H1 (cell line): ENCODE measurements around the gene CYP2A6. TPM values are rescaled to one million over a fixed set of nuclear protein-coding genes. Genes with fewer than 3 reads are reported as not detected.

Experiments
- CTCF ChIA-PET: fragments of 300-600 bp; sonication (Branson Sonifier 250); formaldehyde crosslinking; loops from one replicate; lab custom pipeline; 2021; ENCODE audit not compliant: partially characterized antibody; lab: Charles Lee
- POLR2A ChIA-PET: fragments of 300-600 bp; sonication (Branson Sonifier 250); formaldehyde crosslinking; loops from one replicate; lab custom pipeline; 2021; ENCODE audit warnings: inconsistent platforms; ENCODE audit not compliant: partially characterized antibody; lab: Charles Lee
- DNase-seq, 2 experiments: peaks; one replicate each; pipeline versions ENCODE4 v3.0.0 to v3.0.0-alpha.2; 2010 to 2022; ENCODE audit warnings: low spot score in 2 of 2, low read depth in 1 of 2, mixed read lengths in 1 of 2
- FAIRE-seq: peaks from 2 replicates; lab custom pipeline; 2011; peaks lifted over from hg19 to GRCh38; lab: Jason Lieb, UNC
- H2AFZ ChIP-seq: 2 replicates; pipeline ENCODE4 v1.8.1; 2012; ENCODE audit warnings: low read length, inconsistent platforms
- H2AK5ac ChIP-seq: 2 replicates; pipeline ENCODE4 v1.6.1; 2013; ENCODE audit warnings: low read depth, low read length
- H2BK120ac ChIP-seq: replicated peaks from 2 replicates; pipeline ENCODE3; 2013; ENCODE audit warnings: low read depth, low read length, inconsistent platforms
- H2BK12ac ChIP-seq: 2 replicates; pipeline ENCODE4 v1.6.1; 2013; ENCODE audit warnings: low read depth, low read length
- H2BK15ac ChIP-seq: 2 replicates; pipeline ENCODE4 v1.6.1; 2013; ENCODE audit warnings: low read length
- H2BK20ac ChIP-seq: 2 replicates; pipeline ENCODE4 v1.6.1; 2013; ENCODE audit warnings: low read length
- H2BK5ac ChIP-seq: 2 replicates; pipeline ENCODE4 v1.6.1; 2013; ENCODE audit warnings: low read depth, low read length
- H3K14ac ChIP-seq: 2 replicates; pipeline ENCODE4 v1.6.1; 2013; ENCODE audit warnings: inconsistent platforms; ENCODE audit not compliant: insufficient read length
- H3K18ac ChIP-seq: 2 replicates; pipeline ENCODE4 v1.6.1; 2013; ENCODE audit warnings: low read length; ENCODE audit errors: extremely low read depth
- H3K23ac ChIP-seq: 2 replicates; pipeline ENCODE4 v1.6.1; 2013; ENCODE audit warnings: inconsistent platforms; ENCODE audit not compliant: insufficient read length
- H3K23me2 ChIP-seq: 2 replicates; pipeline ENCODE4 v1.6.1; 2013; ENCODE audit warnings: low read depth, low read length
- H3K27ac ChIP-seq: 2 replicates; pipeline ENCODE4 v1.6.1; 2011; ENCODE audit warnings: low read depth, low read length, inconsistent platforms
- H3K27me3 ChIP-seq, 4 experiments: replicated peaks in 1 of 4; 1 replicate in 1 of 4; 2 replicates in 3 of 4; pipeline versions ENCODE4 v1.6.1 to v1.8.1; 2011 to 2013; ENCODE audit warnings: low read length in 3 of 4, mild to moderate bottlenecking in 3 of 4, inconsistent platforms in 2 of 4, mixed read lengths in 2 of 4, moderate library complexity in 1 of 4; ENCODE audit not compliant: control insufficient read depth in 3 of 4, insufficient read depth in 3 of 4; ENCODE audit errors: extremely low read depth in 1 of 4
- H3K36me3 ChIP-seq, 4 experiments: 2 replicates each; pipeline versions ENCODE4 v1.6.1 to v1.8.1; 2011 to 2013; ENCODE audit warnings: mild to moderate bottlenecking in 4 of 4, low read length in 3 of 4, moderate library complexity in 2 of 4, control low read depth in 1 of 4, inconsistent platforms in 1 of 4; ENCODE audit not compliant: insufficient read depth in 4 of 4, control insufficient read depth in 2 of 4
- H3K4ac ChIP-seq: replicated peaks from 2 replicates; pipeline ENCODE3; 2013; ENCODE audit warnings: low read length, low read depth, mixed read lengths, inconsistent platforms; ENCODE audit not compliant: insufficient read length
- H3K4me1 ChIP-seq, 4 experiments: replicated peaks in 1 of 4; 1 replicate in 1 of 4; 2 replicates in 3 of 4; pipeline versions ENCODE4 v1.6.1 to v1.8.1; 2011 to 2013; ENCODE audit warnings: low read length in 3 of 4, inconsistent platforms in 2 of 4, mixed read lengths in 1 of 4; ENCODE audit not compliant: insufficient read depth in 4 of 4, control insufficient read depth in 3 of 4
- H3K4me2 ChIP-seq, 2 experiments: 2 replicates each; pipeline versions ENCODE4 v1.6.1 to v1.8.1; 2011 to 2013; ENCODE audit warnings: low read depth in 2 of 2, low read length in 2 of 2, control low read depth in 1 of 2, inconsistent platforms in 1 of 2, mild to moderate bottlenecking in 1 of 2; ENCODE audit not compliant: insufficient read depth in 1 of 2
- H3K4me3 ChIP-seq, 4 experiments: fragments of 200-600, 300-600 bp in 1 of 4; sonication (generic), shearing (Covaris generic), sonication (Bioruptor Twin) in 1 of 4; 2 replicates each; pipeline versions ENCODE4 v1.5.1 to v1.8.1; 2011 to 2016; ENCODE audit warnings: low read length in 4 of 4, low read depth in 3 of 4, control low read depth in 2 of 4, inconsistent platforms in 2 of 4, mild to moderate bottlenecking in 2 of 4, mixed read lengths in 1 of 4, moderate library complexity in 1 of 4; ENCODE audit not compliant: insufficient read depth in 2 of 4; ENCODE audit errors: extremely low read depth in 1 of 4
- H3K56ac ChIP-seq: replicated peaks from 2 replicates; pipeline ENCODE3; 2013; ENCODE audit warnings: low read depth, mild to moderate bottlenecking, mixed read lengths, low read length, inconsistent platforms; ENCODE audit not compliant: insufficient read length
- H3K79me1 ChIP-seq: 2 replicates; pipeline ENCODE4 v1.6.1; 2013; ENCODE audit warnings: low read depth, low read length, control low read depth
- H3K79me2 ChIP-seq, 2 experiments: 2 replicates each; pipeline versions ENCODE4 v1.6.1 to v1.8.1; 2012 to 2013; ENCODE audit warnings: low read length in 2 of 2, mild to moderate bottlenecking in 2 of 2, inconsistent platforms in 1 of 2; ENCODE audit not compliant: insufficient read depth in 2 of 2, control insufficient read depth in 1 of 2
- H3K9ac ChIP-seq, 4 experiments: replicated peaks in 1 of 4; 1 replicate in 1 of 4; 2 replicates in 3 of 4; pipeline versions ENCODE4 v1.6.1 to v1.8.1; 2011 to 2013; ENCODE audit warnings: low read depth in 3 of 4, low read length in 3 of 4, control low read depth in 2 of 4, mild to moderate bottlenecking in 2 of 4, moderate library complexity in 2 of 4, inconsistent platforms in 1 of 4; ENCODE audit errors: extremely low read depth in 1 of 4
- H3K9me3 ChIP-seq, 2 experiments: 2 replicates each; pipeline versions ENCODE4 v1.6.1 to v1.8.1; 2012 to 2013; ENCODE audit warnings: mild to moderate bottlenecking in 2 of 2, moderate library complexity in 2 of 2, control low read depth in 1 of 2, inconsistent platforms in 1 of 2, low read depth in 1 of 2, low read length in 1 of 2, mixed read lengths in 1 of 2; ENCODE audit not compliant: insufficient read depth in 2 of 2
- H4K20me1 ChIP-seq, 2 experiments: replicated peaks in 1 of 2; 2 replicates each; pipeline versions ENCODE3 to v1.8.1; 2011 to 2013; ENCODE audit warnings: inconsistent platforms in 2 of 2, low read length in 2 of 2, mild to moderate bottlenecking in 1 of 2; ENCODE audit not compliant: insufficient read depth in 2 of 2, control insufficient read depth in 1 of 2
- H4K5ac ChIP-seq: 2 replicates; pipeline ENCODE4 v1.6.1; 2013; ENCODE audit warnings: low read length, low read depth, mixed read lengths, inconsistent platforms; ENCODE audit not compliant: insufficient read length
- H4K8ac ChIP-seq: 2 replicates; pipeline ENCODE4 v1.8.0; 2013; ENCODE audit warnings: mild to moderate bottlenecking, moderate library complexity, low read length, inconsistent platforms; ENCODE audit not compliant: insufficient read depth; ENCODE audit errors: extremely low read depth
- H4K91ac ChIP-seq: replicated peaks from 2 replicates; pipeline ENCODE3; 2013; ENCODE audit warnings: low read length, mixed read lengths, inconsistent platforms; ENCODE audit not compliant: insufficient read length
- BRCA1 ChIP-seq: IDR thresholded peaks from 2 replicates; pipeline ENCODE4 v1.6.1; 2012; ENCODE audit warnings: low read depth, low read length, improper control_type of control experiment
- HDAC6 ChIP-seq: IDR thresholded peaks from one replicate; pipeline ENCODE4 v1.7.1; 2012; ENCODE audit warnings: low read depth, mild to moderate bottlenecking, inconsistent platforms, low read length, moderate library complexity
- JUND ChIP-seq: IDR thresholded peaks from 2 replicates; pipeline ENCODE4 v1.6.1; 2011; ENCODE audit warnings: mild to moderate bottlenecking, improper control_type of control experiment, low read length
- RBBP5 ChIP-seq: IDR thresholded peaks from 2 replicates; pipeline ENCODE4 v1.7.1; 2012; ENCODE audit warnings: low read depth, mild to moderate bottlenecking, inconsistent platforms, low read length, moderate library complexity, borderline replicate concordance
- ZNF274 ChIP-seq: IDR thresholded peaks from 2 replicates; pipeline ENCODE4 v1.7.0; 2012; ENCODE audit warnings: low read length, borderline replicate concordance; ENCODE audit errors: extremely low read depth
- polyA plus RNA-seq, 7 experiments: library from polyadenylated mRNA; depleted of rRNA in 3 of 7; stranded (reverse) in 5 of 7; unstranded in 2 of 7; fragments of >200 nt in 5 of 7; fragments of 200-250 nt in 2 of 7; gene quantifications; 1 replicate in 5 of 7; 2 replicates in 1 of 7; 4 replicates in 1 of 7; pipeline versions ENCODE4 v1.2.1 to v1.2.3, GENCODE V29; 2011 to 2013; ENCODE audit warnings: missing spikeins in 2 of 7, mixed read lengths in 2 of 7
- total RNA-seq: library from RNA; stranded (reverse); fragmentation: NEBNext Ultra II Directional; extraction: Animal tissue kit (Norgen Biotek cat#: 25700); gene quantifications from 2 replicates; pipeline ENCODE4 v1.2.1, GENCODE V29; 2021

CYP2A6 gene
- total and polyA plus RNA-seq, 2 of the 8 experiments (the other 6 are each of a cell fraction or from before 2014, with no cell fraction given): 0.33 TPM; not detected in 1

- TF ChIP-seq JUND (no peak), ZNF274 (no peak), HDAC6 (no peak), RBBP5 (no peak), BRCA1 (no peak)
- Histone ChIP-seq H3K4me1 (no peaks in the 10 kb centered on the region), H2BK20ac (no peak overlapping the region), H3K9me3 (no peaks in the 10 kb centered on the region), H2BK12ac (no peak overlapping the region), H3K36me3 (no peaks in the 10 kb centered on the region; a peak in 2 of 8 replicates), H4K8ac (no peak overlapping the region), H2AFZ (no peak overlapping the region), H3K18ac (no peak overlapping the region), H4K91ac (no peak overlapping the region), H3K56ac (no peak overlapping the region), H3K23me2 (peaks cover 2% of the 10 kb centered on the region; the same call in 1 of the 2 replicates), H3K23ac (no peak overlapping the region), H3K9ac (no peak overlapping the region), H2BK120ac (no peak overlapping the region), H3K27me3 (no peaks in the 10 kb centered on the region), H3K4me3 (no peak overlapping the region), H2BK5ac (no peak overlapping the region), H2AK5ac (no peak overlapping the region), H3K79me2 (no peaks in the 10 kb centered on the region), H3K4ac (no peak overlapping the region), H4K20me1 (no peaks in the 10 kb centered on the region), H3K4me2 (no peak overlapping the region), H3K27ac (no peak overlapping the region), H4K5ac (no peak overlapping the region), H2BK15ac (no peak overlapping the region), H3K14ac (no peak overlapping the region), H3K79me1 (no peaks in the 10 kb centered on the region; the same call in 1 of the 2 replicates)
- no peak for DNase-seq
- ChIA-PET CTCF (interaction anchor here (0.6 to 1.6 kb wide), 2 partner anchors 10 to 116 kb away, joined by 3 to 6 read pairs; no protein-coding TSS in a partner anchor), POLR2A (interaction anchor here (0.9 to 1.1 kb wide), 2 partner anchors 10 to 20 kb away, joined by 3 to 4 read pairs; no protein-coding TSS in a partner anchor)
- FAIRE-seq: no peak
Measured at GRCh38 chr19:40829205-40829604, 21.0 kb downstream of the CYP2A6 start.
